Body of pancreas (tissue), 4 donors: ENCODE results near the gene WDR64. TPM values are rescaled to one million over a fixed set of nuclear protein-coding genes. Genes with fewer than 3 reads are reported as not detected.

Source experiments
- ATAC-seq: fragments of 150-250 bp; one replicate; pipeline ENCODE4 v1.9.1; 2016
- DNase-seq, 4 donors: peaks; one replicate each; pipeline ENCODE4 v3.0.0-alpha.2; 2019
- H3K27ac ChIP-seq, 4 donors: fragments of 200-600 bp; sonication (generic); 1 replicate in 3 of 4; 2 replicates in 1 of 4; pipeline versions ENCODE4 v1.5.1 to v1.6.1; 2016 to 2019; ENCODE audit warnings: mild to moderate bottlenecking in 1 of 4, mixed read lengths in 1 of 4, moderate library complexity in 1 of 4
- H3K27me3 ChIP-seq, 2 donors: fragments of 200-600 bp; sonication (generic); one replicate each; pipeline ENCODE4 v1.6.0; 2016; ENCODE audit warnings: mild to moderate bottlenecking in 1 of 2
- H3K36me3 ChIP-seq, 2 donors: fragments of 200-600 bp; sonication (generic); replicated peaks in 1 of 2; 2 replicates each; pipeline ENCODE4 v1.5.1; 2016; ENCODE audit warnings: low read depth in 2 of 2; ENCODE audit not compliant: insufficient read depth in 1 of 2
- H3K4me1 ChIP-seq: fragments of 200-600 bp; sonication (generic); one replicate; pipeline ENCODE4 v1.6.0; 2016
- H3K4me3 ChIP-seq, 2 donors: fragments of 200-600 bp; sonication (generic); 1 replicate in 1 of 2; 2 replicates in 1 of 2; pipeline ENCODE4 v1.5.1; 2016 to 2019
- H3K9me3 ChIP-seq, 3 donors: fragments of 200-600 bp; sonication (generic); 1 replicate in 2 of 3; 2 replicates in 1 of 3; pipeline ENCODE4 v1.5.1; 2016
- CTCF ChIP-seq, 7 experiments: fragments of 450-650 bp in 4 of 7; fragments of 200-600 bp in 3 of 7; sonication (generic) in 3 of 7; IDR thresholded peaks; one replicate each; pipeline ENCODE4 v1.5.1; 2016 to 2019; ENCODE audit warnings: antibody characterized with exemption in 7 of 7
- POLR2A ChIP-seq, 3 donors: fragments of 450-650 bp; IDR thresholded peaks; one replicate each; pipeline ENCODE4 v1.6.1; 2016; ENCODE audit warnings: antibody characterized with exemption in 3 of 3, mild to moderate bottlenecking in 2 of 3
- WGBS, 2 donors: methylation state at CpG; one replicate each; pipeline ENCODE4 v1.1.5; 2017; 5-methylcytosine and 5-hydroxymethylcytosine counted together
- intact Hi-C: fragments of 100-400 bp; cut with DNase I; formaldehyde crosslinking; loops from one replicate; pipeline ENCODE4 v1.15.1; 2023
- total RNA-seq, 2 donors: library from RNA; depleted of rRNA; stranded (reverse); fragments of >200 nt; gene quantifications; one replicate each; pipeline ENCODE4 v1.1.0, GENCODE V29; 2016

Gene WDR64
- total RNA-seq, 2 donors from 2014 or later, result not detected

- H3K9me3 ChIP-seq, result no peaks in the 10 kb centered on the region
- WGBS, 2 donors, result 85 to 94% methylated on average over 2 of the region's 2 CpGs
- intact Hi-C loops, result no loop called here
These were observed 190.5 kb downstream of the WDR64 start for GRCh38 chr1:241842565-241842964.

GRCh38 chr1:241844593-241844992, 192.5 kb downstream of the WDR64 start:
- H3K4me3 ChIP-seq, result no peak overlapping the region
- H3K36me3 ChIP-seq, result no peaks in the 10 kb centered on the region
- no peak overlapping the region for H3K27ac ChIP-seq
- no peak for ATAC-seq
- TF ChIP-seq CTCF (IDR thresholded peaks at IDR 0.05) (no peak), POLR2A (IDR thresholded peaks at IDR 0.05) (no peak)
- intact Hi-C loops, result no loop called here
- peaks cover 12% of the 10 kb centered on the region for H3K4me1 ChIP-seq
- WGBS, 2 donors, result 19 to 30% methylated on average over 6 of the region's 6 CpGs
- no peaks in the 10 kb centered on the region for H3K9me3 ChIP-seq
- H3K27me3 ChIP-seq, result no peaks in the 10 kb centered on the region
- DNase-seq, result no peak

More at GRCh38 chr1:241842565-241842964, 190.5 kb downstream of the WDR64 start:
- no peak overlapping the region for H3K27ac ChIP-seq
- DNase-seq (no peak), ATAC-seq (no peak)
- no peak for TF ChIP-seq POLR2A (IDR thresholded peaks at IDR 0.05)
- TF ChIP-seq CTCF (IDR thresholded peaks at IDR 0.05), result no peak
- peaks cover 4% of the 10 kb centered on the region for H3K4me1 ChIP-seq
- H3K27me3 ChIP-seq, result no peaks in the 10 kb centered on the region
- no peak overlapping the region for H3K4me3 ChIP-seq
- H3K36me3 ChIP-seq, result no peaks in the 10 kb centered on the region

GRCh38 chr1:241846375-241846774, 194.3 kb downstream of the WDR64 start:
- H3K27me3 ChIP-seq, result no peaks in the 10 kb centered on the region
- no peaks in the 10 kb centered on the region for H3K36me3 ChIP-seq
- no peaks in the 10 kb centered on the region for H3K9me3 ChIP-seq
- H3K4me3 ChIP-seq, result no peak overlapping the region
- DNase-seq, result no peak
- TF ChIP-seq CTCF (IDR thresholded peaks at IDR 0.05), result no peak
- TF ChIP-seq POLR2A (IDR thresholded peaks at IDR 0.05), result no peak
- ATAC-seq, result no peak
- peaks cover 12% of the 10 kb centered on the region for H3K4me1 ChIP-seq
- H3K27ac ChIP-seq, result no peak overlapping the region
- intact Hi-C loops, result no loop called here

GRCh38 chr1:241846862-241847539, 194.9 kb downstream of the WDR64 start:
- intact Hi-C loops, result no loop called here
- Histone ChIP-seq H3K9me3 (no peaks in the 10 kb centered on the region), H3K4me3 (no peak overlapping the region), H3K27ac (peak overlapping the region in 1 of 4 donors; percentile 97), H3K36me3 (no peaks in the 10 kb centered on the region), H3K27me3 (no peaks in the 10 kb centered on the region), H3K4me1 (peaks cover 12% of the 10 kb centered on the region)
- DNase-seq (no peak), ATAC-seq (no peak)
- TF ChIP-seq POLR2A (IDR thresholded peaks at IDR 0.05), result no peak
- TF ChIP-seq CTCF (IDR thresholded peaks at IDR 0.05), result no peak
- WGBS, 2 donors, result 79 to 93% methylated on average over 4 of the region's 4 CpGs

- WGBS, 2 donors, result 4 to 5% methylated on average over 6 of the region's 6 CpGs
- no peaks in the 10 kb centered on the region for H3K9me3 ChIP-seq
- DNase-seq (no peak), ATAC-seq (no peak)
- TF ChIP-seq POLR2A (IDR thresholded peaks at IDR 0.05), result no peak
- no peak for TF ChIP-seq CTCF (IDR thresholded peaks at IDR 0.05)
- H3K27ac ChIP-seq, result peak overlapping the region; percentile 75 to 97 (median 86)
- peaks cover 12% of the 10 kb centered on the region for H3K4me1 ChIP-seq
- H3K36me3 ChIP-seq, result no peaks in the 10 kb centered on the region
- intact Hi-C loops, result no loop called here
- H3K4me3 ChIP-seq, result peak overlapping the region; percentile 26 to 88
- no peaks in the 10 kb centered on the region for H3K27me3 ChIP-seq
These were observed 195.4 kb downstream of the WDR64 start for GRCh38 chr1:241847540-241847795.
